HEK293 (cell line): ENCODE results near the gene AQP6.

Experiments used
- TCF7L2 ChIP-seq: IDR thresholded peaks from 2 replicates; pipeline ENCODE4 v1.6.1; 2011; ENCODE audit warnings: low read depth, mild to moderate bottlenecking, inconsistent platforms, low read length, moderate library complexity, borderline replicate concordance
- TRIM28 ChIP-seq: IDR thresholded peaks from 2 replicates; pipeline ENCODE4 v1.6.1; 2011; ENCODE audit warnings: low read length, control low read depth, borderline replicate concordance
- YY1 ChIP-seq: fragments of 450-650 bp; formaldehyde crosslinking; IDR thresholded peaks from 2 replicates; pipeline ENCODE4 v1.5.1; 2018; ENCODE audit warnings: missing biosample characterization, missing genetic modification characterization
- ZBTB10 ChIP-seq: fragments of 450-650 bp; formaldehyde crosslinking; IDR thresholded peaks from 2 replicates; pipeline ENCODE4 v1.5.1; 2016; ENCODE audit warnings: missing biosample characterization, missing genetic modification characterization
- ZFP3 ChIP-seq: fragments of 450-650 bp; formaldehyde crosslinking; IDR thresholded peaks from 2 replicates; pipeline ENCODE4 v1.5.1; 2016; ENCODE audit warnings: low read depth, missing biosample characterization, missing genetic modification characterization
- ZNF114 ChIP-seq: fragments of 450-650 bp; formaldehyde crosslinking; IDR thresholded peaks from 2 replicates; pipeline ENCODE4 v1.5.0; 2017; ENCODE audit warnings: missing biosample characterization, missing genetic modification characterization
- ZNF302 ChIP-seq: fragments of 450-650 bp; formaldehyde crosslinking; IDR thresholded peaks from 2 replicates; pipeline ENCODE4 v1.5.1; 2016; ENCODE audit warnings: missing biosample characterization, missing genetic modification characterization, low read depth
- ZNF629 ChIP-seq: fragments of 450-650 bp; formaldehyde crosslinking; IDR thresholded peaks from 2 replicates; pipeline ENCODE4 v1.5.1; 2017; ENCODE audit warnings: missing biosample characterization, missing genetic modification characterization
- TF ChIP-seq, protein P1 (sequence below): fragments of 450-650 bp; formaldehyde crosslinking; IDR thresholded peaks from 2 replicates; pipeline ENCODE4 v1.5.1; 2016; ENCODE audit warnings: missing biosample characterization, missing genetic modification characterization

DNA sequence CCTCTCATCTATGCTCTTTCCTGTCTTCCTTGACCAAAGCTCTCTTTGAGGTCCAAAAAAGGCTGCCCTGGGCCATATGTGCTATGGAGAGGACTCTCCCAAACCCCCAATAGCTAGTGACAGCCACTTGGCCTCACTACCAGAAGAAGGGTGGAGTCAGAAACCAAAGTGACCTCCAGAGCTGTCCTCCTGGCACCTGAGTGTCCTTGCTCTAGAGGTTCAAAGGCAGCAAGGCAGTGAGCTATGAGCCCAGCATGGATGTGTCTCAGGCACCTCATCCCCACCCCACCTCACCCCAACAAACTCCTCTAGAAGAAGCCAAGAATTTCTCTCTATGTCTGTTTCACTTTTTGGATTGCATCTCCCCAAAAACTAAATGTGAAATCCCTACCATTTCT, 15.2 kb upstream of the AQP6 start:
- TF ChIP-seq ZNF302, result no peak
- TF ChIP-seq, protein P1, sequence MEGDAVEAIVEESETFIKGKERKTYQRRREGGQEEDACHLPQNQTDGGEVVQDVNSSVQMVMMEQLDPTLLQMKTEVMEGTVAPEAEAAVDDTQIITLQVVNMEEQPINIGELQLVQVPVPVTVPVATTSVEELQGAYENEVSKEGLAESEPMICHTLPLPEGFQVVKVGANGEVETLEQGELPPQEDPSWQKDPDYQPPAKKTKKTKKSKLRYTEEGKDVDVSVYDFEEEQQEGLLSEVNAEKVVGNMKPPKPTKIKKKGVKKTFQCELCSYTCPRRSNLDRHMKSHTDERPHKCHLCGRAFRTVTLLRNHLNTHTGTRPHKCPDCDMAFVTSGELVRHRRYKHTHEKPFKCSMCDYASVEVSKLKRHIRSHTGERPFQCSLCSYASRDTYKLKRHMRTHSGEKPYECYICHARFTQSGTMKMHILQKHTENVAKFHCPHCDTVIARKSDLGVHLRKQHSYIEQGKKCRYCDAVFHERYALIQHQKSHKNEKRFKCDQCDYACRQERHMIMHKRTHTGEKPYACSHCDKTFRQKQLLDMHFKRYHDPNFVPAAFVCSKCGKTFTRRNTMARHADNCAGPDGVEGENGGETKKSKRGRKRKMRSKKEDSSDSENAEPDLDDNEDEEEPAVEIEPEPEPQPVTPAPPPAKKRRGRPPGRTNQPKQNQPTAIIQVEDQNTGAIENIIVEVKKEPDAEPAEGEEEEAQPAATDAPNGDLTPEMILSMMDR, result no peak
- no peak for TF ChIP-seq ZFP3
- TF ChIP-seq TRIM28, result no peak
- no peak for TF ChIP-seq ZNF114
- no peak for TF ChIP-seq TCF7L2
- TF ChIP-seq ZNF629 (tag by site-specific recombination), result no peak
- no peak for TF ChIP-seq YY1 (tag by site-specific recombination)
- no peak for TF ChIP-seq ZBTB10
